GM12875 (cell line): ENCODE measurements around the gene ZNF451.

Experiments
- H3K4me3 ChIP-seq: one replicate; pipeline ENCODE4 v1.5.1; 2011; ENCODE audit warnings: low read depth, low read length, control low read depth
- CTCF ChIP-seq: IDR thresholded peaks from 2 replicates; pipeline ENCODE4 v1.5.1; 2011; ENCODE audit warnings: low read depth, mild to moderate bottlenecking, control low read depth, inconsistent platforms, low read length, moderate library complexity, borderline replicate concordance; ENCODE audit not compliant: insufficient read depth

Gene ZNF451

GRCh38 chr6:57158658-57159057, 68.7 kb downstream of the ZNF451 start:
- H3K4me3 ChIP-seq, result no peak overlapping the region
- TF ChIP-seq CTCF, result no peak

GRCh38 chr6:57159127-57159526, 69.1 kb downstream of the ZNF451 start:
- no peak overlapping the region for H3K4me3 ChIP-seq
- TF ChIP-seq CTCF, result no peak

- TF ChIP-seq CTCF, result no peak
- no peak overlapping the region for H3K4me3 ChIP-seq
These were observed 72.0 kb downstream of the ZNF451 start for GRCh38 chr6:57162028-57162427.

- H3K4me3 ChIP-seq, result no peak overlapping the region
- no peak for TF ChIP-seq CTCF
These were observed 72.5 kb downstream of the ZNF451 start for GRCh38 chr6:57162516-57162915.

- H3K4me3 ChIP-seq, result no peak overlapping the region
- no peak for TF ChIP-seq CTCF
These were observed 74.0 kb downstream of the ZNF451 start for GRCh38 chr6:57163956-57164355.

GRCh38 chr6:57165080-57165479, 75.1 kb downstream of the ZNF451 start:
- no peak overlapping the region for H3K4me3 ChIP-seq
- TF ChIP-seq CTCF, result no peak

- TF ChIP-seq CTCF, result no peak
- H3K4me3 ChIP-seq, result peak within 1 kb of the TSS; percentile 66
These were observed 82.4 kb downstream of the ZNF451 start, which contains the start of gene BAG2 for GRCh38 chr6:57172136-57173055. Gene BAG2 (plus strand): TSS chr6:57172326. CDS start chr6:57172698, 372 bp downstream.
